GM23338 (cell line): ENCODE results near the gene BMP8B. TPM values are rescaled to one million over a fixed set of nuclear protein-coding genes. Genes with fewer than 3 reads are reported as not detected.

Experiments used
- ATAC-seq: fragments of 200-7000 bp; cut with Tn5 transposase; 3 replicates; pipeline ENCODE4 v1.9.1; 2020
- DNase-seq: peaks from one replicate; pipeline ENCODE4 v3.0.0-alpha.2; 2015; ENCODE audit warnings: low spot score
- H2AFZ ChIP-seq: fragments of 200-600 bp; sonication (generic); 2 replicates; pipeline ENCODE4 v1.8.0; 2016; ENCODE audit warnings: antibody characterized with exemption, mild to moderate bottlenecking, moderate library complexity
- H3F3A ChIP-seq: fragments of 200-600 bp; sonication (generic); replicated peaks from 2 replicates; pipeline ENCODE4 v1.8.0; 2017; ENCODE audit warnings: antibody characterized with exemption, mixed run types, low read depth
- H3K27ac ChIP-seq: fragments of 200-600 bp; sonication (generic); 2 replicates; pipeline ENCODE4 v1.6.1; 2016; ENCODE audit warnings: low read depth
- H3K27me3 ChIP-seq: fragments of 200-600 bp; sonication (generic); 2 replicates; pipeline ENCODE4 v1.8.0; 2016; ENCODE audit warnings: mild to moderate bottlenecking, mixed run types, moderate library complexity; ENCODE audit not compliant: insufficient read depth
- H3K36me3 ChIP-seq: fragments of 200-600 bp; sonication (generic); 2 replicates; pipeline ENCODE4 v1.8.0; 2016; ENCODE audit warnings: mild to moderate bottlenecking; ENCODE audit not compliant: insufficient read depth
- H3K4me1 ChIP-seq: fragments of 200-600 bp; sonication (generic); 2 replicates; pipeline ENCODE4 v1.8.0; 2016; ENCODE audit warnings: mild to moderate bottlenecking, moderate library complexity; ENCODE audit not compliant: insufficient read depth
- H3K4me2 ChIP-seq: fragments of 200-600 bp; sonication (generic); 2 replicates; pipeline ENCODE4 v1.7.1; 2017; ENCODE audit warnings: mixed run types
- H3K4me3 ChIP-seq: fragments of 200-600 bp; sonication (generic); 2 replicates; pipeline ENCODE4 v1.6.1; 2016; ENCODE audit warnings: mixed run types
- H3K79me2 ChIP-seq: fragments of 200-600 bp; sonication (generic); replicated peaks from 2 replicates; pipeline ENCODE4 v1.8.0; 2017; ENCODE audit warnings: mild to moderate bottlenecking; ENCODE audit not compliant: insufficient read depth
- H3K9me2 ChIP-seq: fragments of 200-600 bp; sonication (generic); 2 replicates; pipeline ENCODE4 v1.8.0; 2017; ENCODE audit not compliant: insufficient read depth
- H4K20me1 ChIP-seq: fragments of 200-600 bp; sonication (generic); replicated peaks from 2 replicates; pipeline ENCODE4 v1.8.0; 2017; ENCODE audit warnings: mild to moderate bottlenecking; ENCODE audit not compliant: insufficient read depth
- H3K27ac Mint-ChIP-seq: 2 replicates; pipeline ENCODE4 v1.8.0; 2020; ENCODE audit warnings: inconsistent platforms, mild to moderate bottlenecking, moderate library complexity, mixed read lengths
- H3K27me3 Mint-ChIP-seq: 3 replicates; pipeline ENCODE4 v1.8.0; 2022; ENCODE audit warnings: low read depth, mild to moderate bottlenecking, moderate library complexity, mixed read lengths, inconsistent platforms; ENCODE audit not compliant: insufficient read depth, poor library complexity
- H3K36me3 Mint-ChIP-seq: 3 replicates; pipeline ENCODE4 v1.8.0; 2021; ENCODE audit warnings: low read depth, mild to moderate bottlenecking, inconsistent platforms, moderate library complexity, mixed read lengths
- H3K4me1 Mint-ChIP-seq: 3 replicates; pipeline ENCODE4 v1.8.0; 2020; ENCODE audit warnings: mild to moderate bottlenecking, inconsistent platforms, mixed read lengths
- H3K4me3 Mint-ChIP-seq: 3 replicates; pipeline ENCODE4 v1.8.0; 2021; ENCODE audit warnings: moderate library complexity, mild to moderate bottlenecking, inconsistent platforms, mixed read lengths
- H3K9me3 Mint-ChIP-seq: 3 replicates; pipeline ENCODE4 v1.8.0; 2020; ENCODE audit warnings: moderate library complexity, mild to moderate bottlenecking, inconsistent platforms, mixed read lengths
- EZH2 ChIP-seq: fragments of 200-600 bp; sonication (generic); IDR thresholded peaks from one replicate; pipeline ENCODE4 v1.8.0; 2017; ENCODE audit warnings: antibody characterized with exemption, mild to moderate bottlenecking, low read depth; ENCODE audit not compliant: unreplicated experiment
- EZH2phosphoT487 ChIP-seq: fragments of 200-600 bp; sonication (generic); IDR thresholded peaks from one replicate; pipeline ENCODE4 v1.8.1; 2018; ENCODE audit warnings: antibody characterized with exemption; ENCODE audit not compliant: unreplicated experiment
- JUNB ChIP-seq: IDR thresholded peaks from one replicate; pipeline ENCODE4 v1.6.1; 2016; ENCODE audit warnings: antibody characterized with exemption; ENCODE audit not compliant: unreplicated experiment
- NANOG ChIP-seq: IDR thresholded peaks from 2 replicates; pipeline ENCODE4 v1.6.1; 2016; ENCODE audit warnings: antibody characterized with exemption, borderline replicate concordance
- STAT1 ChIP-seq: IDR thresholded peaks from one replicate; pipeline ENCODE4 v1.6.1; 2016; ENCODE audit warnings: antibody characterized with exemption; ENCODE audit not compliant: unreplicated experiment
- ZNF114 ChIP-seq: fragments of 250-450 bp; sonication (Bioruptor Pico); IDR thresholded peaks from 2 replicates; pipeline ENCODE4 v1.5.0; 2020; ENCODE audit warnings: mild to moderate bottlenecking, moderate library complexity
- ZNF331 ChIP-seq: fragments of 250-450 bp; sonication (Bioruptor Pico); IDR thresholded peaks from 2 replicates; pipeline ENCODE4 v1.5.0; 2020; ENCODE audit warnings: low read depth, mild to moderate bottlenecking, moderate library complexity
- polyA plus RNA-seq: library from polyadenylated mRNA; unstranded; fragments of >200 nt; fragmentation: Nextera tagmentation; extraction: Ambion mirVana; gene quantifications from 2 replicates; pipeline ENCODE4 v1.2.1, GENCODE V29; 2016
- total RNA-seq: library from RNA; depleted of rRNA; stranded (reverse); fragments of >200 nt; shearing (Covaris generic); gene quantifications from 2 replicates; pipeline ENCODE4 v1.2.3, GENCODE V29; 2014
- TF ChIP-seq, protein P1 (sequence below): IDR thresholded peaks from 2 replicates; pipeline ENCODE4 v1.6.1; 2016; ENCODE audit warnings: antibody characterized with exemption
- TF ChIP-seq, protein P2 (sequence below), 2 experiments: fragments of 200-600 bp in 1 of 2; sonication (generic) in 1 of 2; conservative IDR thresholded peaks; 2 replicates each; pipeline versions ENCODE4 v1.5.1 to v1.6.1; 2016 to 2017; ENCODE audit warnings: antibody characterized with exemption in 2 of 2, low read depth in 2 of 2, mild to moderate bottlenecking in 2 of 2, moderate library complexity in 1 of 2
- TF ChIP-seq, protein P3 (sequence below): fragments of 250-450 bp; sonication (Bioruptor Pico); IDR thresholded peaks from 2 replicates; pipeline ENCODE4 v1.5.0; 2020; ENCODE audit warnings: mild to moderate bottlenecking, moderate library complexity
- TF ChIP-seq, protein P4 (sequence below): IDR thresholded peaks from one replicate; pipeline ENCODE4 v1.6.1; 2018; ENCODE audit warnings: antibody characterized with exemption; ENCODE audit not compliant: unreplicated experiment

The BMP8B gene
- total and polyA plus RNA-seq, 2 experiments from 2014 or later = 0.16 to 0.90 TPM

DNA sequence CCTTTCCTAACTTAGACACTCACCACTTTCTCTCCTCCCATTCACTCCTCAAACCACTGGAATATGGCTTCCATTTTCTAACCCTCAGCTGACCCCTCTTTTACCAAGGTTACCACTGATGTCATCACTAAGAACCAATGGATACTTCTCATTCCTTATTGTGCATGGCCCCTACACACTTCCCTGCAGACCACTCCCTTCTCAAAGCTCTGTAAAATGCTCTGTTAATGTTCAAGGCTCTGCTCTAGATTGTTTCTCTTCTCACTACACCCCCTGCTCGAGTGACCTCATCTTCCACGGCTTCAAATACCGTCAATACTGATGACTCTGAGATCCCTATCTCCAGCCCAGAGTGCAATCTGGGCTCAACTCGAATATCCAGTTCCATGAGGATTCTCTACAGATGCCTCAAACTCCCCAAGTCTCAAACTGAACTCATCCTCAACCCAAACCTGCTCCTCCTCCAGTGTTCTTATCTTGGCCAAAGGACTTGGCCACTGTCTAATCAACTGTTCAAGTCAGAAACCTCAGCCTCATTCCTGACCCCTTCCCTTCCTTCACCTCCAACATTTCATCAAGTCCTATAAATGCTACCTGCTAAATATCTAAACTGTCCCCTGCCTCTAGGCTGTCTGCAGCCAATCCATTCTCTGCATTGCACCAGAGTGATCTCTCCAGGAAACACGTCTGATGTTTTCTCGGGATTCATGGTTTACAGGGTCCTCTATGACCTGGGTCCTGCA lies 41.3 kb upstream of the BMP8B start:
- Histone ChIP-seq H3K36me3 (no peaks in the 10 kb centered on the region), H3K4me1 (peaks cover 3% of the 10 kb centered on the region; the same call in 1 of the 2 replicates), H3K4me2 (no peak overlapping the region), H4K20me1 (no peaks in the 10 kb centered on the region), H2AFZ (no peak overlapping the region), H3K4me3 (no peak overlapping the region), H3K9me2 (no peaks in the 10 kb centered on the region), H3K27me3 (no peaks in the 10 kb centered on the region), H3K79me2 (no peaks in the 10 kb centered on the region), H3K27ac (no peak overlapping the region), H3F3A (no peaks in the 10 kb centered on the region)
- Mint-ChIP-seq H3K27me3 (peaks cover 7% of the 10 kb centered on the region), H3K4me1 (peaks cover 6% of the 10 kb centered on the region; the same call in 2 of the 3 replicates), H3K4me3 (no peak overlapping the region), H3K9me3 (no peaks in the 10 kb centered on the region), H3K36me3 (no peaks in the 10 kb centered on the region), H3K27ac (no peak overlapping the region)
- DNase-seq (no peak), ATAC-seq (no peak)
- TF ChIP-seq ZNF331 (CRISPR knock-in tag) = no peak
- TF ChIP-seq ZNF114 = no peak
- no peak for TF ChIP-seq EZH2phosphoT487
- TF ChIP-seq STAT1 = no peak
- TF ChIP-seq, protein P1, sequence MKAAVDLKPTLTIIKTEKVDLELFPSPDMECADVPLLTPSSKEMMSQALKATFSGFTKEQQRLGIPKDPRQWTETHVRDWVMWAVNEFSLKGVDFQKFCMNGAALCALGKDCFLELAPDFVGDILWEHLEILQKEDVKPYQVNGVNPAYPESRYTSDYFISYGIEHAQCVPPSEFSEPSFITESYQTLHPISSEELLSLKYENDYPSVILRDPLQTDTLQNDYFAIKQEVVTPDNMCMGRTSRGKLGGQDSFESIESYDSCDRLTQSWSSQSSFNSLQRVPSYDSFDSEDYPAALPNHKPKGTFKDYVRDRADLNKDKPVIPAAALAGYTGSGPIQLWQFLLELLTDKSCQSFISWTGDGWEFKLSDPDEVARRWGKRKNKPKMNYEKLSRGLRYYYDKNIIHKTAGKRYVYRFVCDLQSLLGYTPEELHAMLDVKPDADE = no peak
- TF ChIP-seq, protein P2, sequence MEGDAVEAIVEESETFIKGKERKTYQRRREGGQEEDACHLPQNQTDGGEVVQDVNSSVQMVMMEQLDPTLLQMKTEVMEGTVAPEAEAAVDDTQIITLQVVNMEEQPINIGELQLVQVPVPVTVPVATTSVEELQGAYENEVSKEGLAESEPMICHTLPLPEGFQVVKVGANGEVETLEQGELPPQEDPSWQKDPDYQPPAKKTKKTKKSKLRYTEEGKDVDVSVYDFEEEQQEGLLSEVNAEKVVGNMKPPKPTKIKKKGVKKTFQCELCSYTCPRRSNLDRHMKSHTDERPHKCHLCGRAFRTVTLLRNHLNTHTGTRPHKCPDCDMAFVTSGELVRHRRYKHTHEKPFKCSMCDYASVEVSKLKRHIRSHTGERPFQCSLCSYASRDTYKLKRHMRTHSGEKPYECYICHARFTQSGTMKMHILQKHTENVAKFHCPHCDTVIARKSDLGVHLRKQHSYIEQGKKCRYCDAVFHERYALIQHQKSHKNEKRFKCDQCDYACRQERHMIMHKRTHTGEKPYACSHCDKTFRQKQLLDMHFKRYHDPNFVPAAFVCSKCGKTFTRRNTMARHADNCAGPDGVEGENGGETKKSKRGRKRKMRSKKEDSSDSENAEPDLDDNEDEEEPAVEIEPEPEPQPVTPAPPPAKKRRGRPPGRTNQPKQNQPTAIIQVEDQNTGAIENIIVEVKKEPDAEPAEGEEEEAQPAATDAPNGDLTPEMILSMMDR (conservative IDR thresholded peaks at IDR 0.05; ENCODE audit: low read depth in 2 of 2) = no peak
- TF ChIP-seq NANOG = no peak
- TF ChIP-seq, protein P3, sequence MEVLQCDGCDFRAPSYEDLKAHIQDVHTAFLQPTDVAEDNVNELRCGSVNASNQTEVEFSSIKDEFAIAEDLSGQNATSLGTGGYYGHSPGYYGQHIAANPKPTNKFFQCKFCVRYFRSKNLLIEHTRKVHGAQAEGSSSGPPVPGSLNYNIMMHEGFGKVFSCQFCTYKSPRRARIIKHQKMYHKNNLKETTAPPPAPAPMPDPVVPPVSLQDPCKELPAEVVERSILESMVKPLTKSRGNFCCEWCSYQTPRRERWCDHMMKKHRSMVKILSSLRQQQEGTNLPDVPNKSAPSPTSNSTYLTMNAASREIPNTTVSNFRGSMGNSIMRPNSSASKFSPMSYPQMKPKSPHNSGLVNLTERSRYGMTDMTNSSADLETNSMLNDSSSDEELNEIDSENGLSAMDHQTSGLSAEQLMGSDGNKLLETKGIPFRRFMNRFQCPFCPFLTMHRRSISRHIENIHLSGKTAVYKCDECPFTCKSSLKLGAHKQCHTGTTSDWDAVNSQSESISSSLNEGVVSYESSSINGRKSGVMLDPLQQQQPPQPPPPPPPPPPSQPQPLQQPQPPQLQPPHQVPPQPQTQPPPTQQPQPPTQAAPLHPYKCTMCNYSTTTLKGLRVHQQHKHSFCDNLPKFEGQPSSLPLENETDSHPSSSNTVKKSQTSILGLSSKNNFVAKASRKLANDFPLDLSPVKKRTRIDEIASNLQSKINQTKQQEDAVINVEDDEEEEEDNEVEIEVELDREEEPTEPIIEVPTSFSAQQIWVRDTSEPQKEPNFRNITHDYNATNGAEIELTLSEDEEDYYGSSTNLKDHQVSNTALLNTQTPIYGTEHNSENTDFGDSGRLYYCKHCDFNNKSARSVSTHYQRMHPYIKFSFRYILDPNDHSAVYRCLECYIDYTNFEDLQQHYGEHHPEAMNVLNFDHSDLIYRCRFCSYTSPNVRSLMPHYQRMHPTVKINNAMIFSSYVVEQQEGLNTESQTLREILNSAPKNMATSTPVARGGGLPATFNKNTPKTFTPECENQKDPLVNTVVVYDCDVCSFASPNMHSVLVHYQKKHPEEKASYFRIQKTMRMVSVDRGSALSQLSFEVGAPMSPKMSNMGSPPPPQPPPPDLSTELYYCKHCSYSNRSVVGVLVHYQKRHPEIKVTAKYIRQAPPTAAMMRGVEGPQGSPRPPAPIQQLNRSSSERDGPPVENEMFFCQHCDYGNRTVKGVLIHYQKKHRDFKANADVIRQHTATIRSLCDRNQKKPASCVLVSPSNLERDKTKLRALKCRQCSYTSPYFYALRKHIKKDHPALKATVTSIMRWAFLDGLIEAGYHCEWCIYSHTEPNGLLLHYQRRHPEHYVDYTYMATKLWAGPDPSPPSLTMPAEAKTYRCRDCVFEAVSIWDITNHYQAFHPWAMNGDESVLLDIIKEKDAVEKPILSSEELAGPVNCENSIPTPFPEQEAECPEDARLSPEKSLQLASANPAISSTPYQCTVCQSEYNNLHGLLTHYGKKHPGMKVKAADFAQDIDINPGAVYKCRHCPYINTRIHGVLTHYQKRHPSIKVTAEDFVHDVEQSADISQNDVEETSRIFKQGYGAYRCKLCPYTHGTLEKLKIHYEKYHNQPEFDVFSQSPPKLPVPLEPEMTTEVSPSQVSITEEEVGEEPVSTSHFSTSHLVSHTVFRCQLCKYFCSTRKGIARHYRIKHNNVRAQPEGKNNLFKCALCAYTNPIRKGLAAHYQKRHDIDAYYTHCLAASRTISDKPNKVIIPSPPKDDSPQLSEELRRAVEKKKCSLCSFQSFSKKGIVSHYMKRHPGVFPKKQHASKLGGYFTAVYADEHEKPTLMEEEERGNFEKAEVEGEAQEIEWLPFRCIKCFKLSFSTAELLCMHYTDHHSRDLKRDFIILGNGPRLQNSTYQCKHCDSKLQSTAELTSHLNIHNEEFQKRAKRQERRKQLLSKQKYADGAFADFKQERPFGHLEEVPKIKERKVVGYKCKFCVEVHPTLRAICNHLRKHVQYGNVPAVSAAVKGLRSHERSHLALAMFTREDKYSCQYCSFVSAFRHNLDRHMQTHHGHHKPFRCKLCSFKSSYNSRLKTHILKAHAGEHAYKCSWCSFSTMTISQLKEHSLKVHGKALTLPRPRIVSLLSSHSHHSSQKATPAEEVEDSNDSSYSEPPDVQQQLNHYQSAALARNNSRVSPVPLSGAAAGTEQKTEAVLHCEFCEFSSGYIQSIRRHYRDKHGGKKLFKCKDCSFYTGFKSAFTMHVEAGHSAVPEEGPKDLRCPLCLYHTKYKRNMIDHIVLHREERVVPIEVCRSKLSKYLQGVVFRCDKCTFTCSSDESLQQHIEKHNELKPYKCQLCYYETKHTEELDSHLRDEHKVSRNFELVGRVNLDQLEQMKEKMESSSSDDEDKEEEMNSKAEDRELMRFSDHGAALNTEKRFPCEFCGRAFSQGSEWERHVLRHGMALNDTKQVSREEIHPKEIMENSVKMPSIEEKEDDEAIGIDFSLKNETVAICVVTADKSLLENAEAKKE (CRISPR knock-in tag) = no peak
- no peak for TF ChIP-seq EZH2
- TF ChIP-seq JUNB = no peak
- TF ChIP-seq, protein P4, sequence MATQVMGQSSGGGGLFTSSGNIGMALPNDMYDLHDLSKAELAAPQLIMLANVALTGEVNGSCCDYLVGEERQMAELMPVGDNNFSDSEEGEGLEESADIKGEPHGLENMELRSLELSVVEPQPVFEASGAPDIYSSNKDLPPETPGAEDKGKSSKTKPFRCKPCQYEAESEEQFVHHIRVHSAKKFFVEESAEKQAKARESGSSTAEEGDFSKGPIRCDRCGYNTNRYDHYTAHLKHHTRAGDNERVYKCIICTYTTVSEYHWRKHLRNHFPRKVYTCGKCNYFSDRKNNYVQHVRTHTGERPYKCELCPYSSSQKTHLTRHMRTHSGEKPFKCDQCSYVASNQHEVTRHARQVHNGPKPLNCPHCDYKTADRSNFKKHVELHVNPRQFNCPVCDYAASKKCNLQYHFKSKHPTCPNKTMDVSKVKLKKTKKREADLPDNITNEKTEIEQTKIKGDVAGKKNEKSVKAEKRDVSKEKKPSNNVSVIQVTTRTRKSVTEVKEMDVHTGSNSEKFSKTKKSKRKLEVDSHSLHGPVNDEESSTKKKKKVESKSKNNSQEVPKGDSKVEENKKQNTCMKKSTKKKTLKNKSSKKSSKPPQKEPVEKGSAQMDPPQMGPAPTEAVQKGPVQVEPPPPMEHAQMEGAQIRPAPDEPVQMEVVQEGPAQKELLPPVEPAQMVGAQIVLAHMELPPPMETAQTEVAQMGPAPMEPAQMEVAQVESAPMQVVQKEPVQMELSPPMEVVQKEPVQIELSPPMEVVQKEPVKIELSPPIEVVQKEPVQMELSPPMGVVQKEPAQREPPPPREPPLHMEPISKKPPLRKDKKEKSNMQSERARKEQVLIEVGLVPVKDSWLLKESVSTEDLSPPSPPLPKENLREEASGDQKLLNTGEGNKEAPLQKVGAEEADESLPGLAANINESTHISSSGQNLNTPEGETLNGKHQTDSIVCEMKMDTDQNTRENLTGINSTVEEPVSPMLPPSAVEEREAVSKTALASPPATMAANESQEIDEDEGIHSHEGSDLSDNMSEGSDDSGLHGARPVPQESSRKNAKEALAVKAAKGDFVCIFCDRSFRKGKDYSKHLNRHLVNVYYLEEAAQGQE = no peak
